Cardiac atrium fibroblast (primary cell): ENCODE measurements around the gene GIGYF1. TPM values are rescaled to one million over a fixed set of nuclear protein-coding genes. Genes with fewer than 3 reads are reported as not detected.

Experiments
- total RNA-seq: library from RNA; depleted of rRNA; stranded (reverse); fragments of >200 nt; gene quantifications from 2 replicates; pipeline ENCODE4 v1.2.3, GENCODE V29; 2015

Gene GIGYF1
- total RNA-seq = 11.0 and 15.0 TPM in 2 replicates

GRCh38 chr7:100694098-100694745 lies at the start of gene GIGYF1:
Gene GIGYF1 (minus strand): TSS chr7:100694250. CDS start chr7:100688238, 6,012 bp downstream.

GRCh38 chr7:100720279-100720670 lies 26.2 kb upstream of the GIGYF1 start, which contains the start of gene EPO:
Gene EPO (plus strand): TSS chr7:100720468. CDS start chr7:100720981, 513 bp downstream.

GRCh38 chr7:100705753-100706671 lies 12.0 kb upstream of the GIGYF1 start, which contains the start of gene POP7:
Gene POP7 (plus strand): TSS chr7:100706121. CDS start chr7:100706831, 710 bp downstream.

GRCh38 chr7:100673302-100673941 lies 20.6 kb downstream of the GIGYF1 start, which contains the start of gene GNB2:
Gene GNB2 (plus strand): TSS chr7:100673740. CDS start chr7:100676266, 2,526 bp downstream.

DNA sequence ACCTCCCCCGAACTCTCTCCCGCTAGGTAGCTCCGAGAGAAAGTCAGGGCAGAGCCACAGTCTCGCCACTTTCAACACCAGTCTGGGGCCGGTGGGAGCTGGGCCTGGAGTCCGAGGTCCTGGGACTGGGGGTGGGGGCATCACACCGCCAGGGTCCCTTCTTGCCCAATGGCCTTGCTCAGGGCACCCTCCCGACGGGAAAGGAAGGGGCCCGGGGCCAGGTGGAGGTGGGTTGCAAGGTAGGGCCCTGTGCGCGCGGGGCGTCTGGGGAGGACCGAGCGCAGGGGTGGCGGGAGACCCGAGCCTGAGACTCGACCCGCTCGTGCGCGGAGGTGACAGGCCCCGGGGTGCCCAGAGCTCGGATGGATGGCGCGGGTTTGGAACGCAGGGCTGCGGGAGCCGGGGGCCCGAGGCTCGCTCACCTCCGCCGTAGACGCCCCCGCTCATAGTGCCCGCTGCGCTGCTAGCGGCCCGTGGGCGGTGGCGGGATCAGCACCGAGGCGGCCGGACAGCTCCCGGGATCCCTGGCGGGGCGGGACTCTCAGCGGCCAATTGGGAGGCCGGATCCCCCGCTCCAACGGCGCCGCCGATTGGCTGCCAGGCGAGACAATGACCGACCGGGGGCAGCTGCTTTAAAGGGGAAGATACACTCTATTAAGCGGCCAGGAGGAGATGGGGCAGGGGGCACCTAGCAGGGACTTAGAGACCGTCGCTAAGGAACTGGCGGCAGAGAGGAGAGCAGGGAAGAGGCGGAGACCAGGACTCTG lies 38.0 kb downstream of the GIGYF1 start, which contains the start of gene ACTL6B:
Gene ACTL6B, minus strand, starts transcription at position 541 of the 767 bp plus-strand sequence. Its CDS starts 94 bp downstream, at position 447.

GRCh38 chr7:100641463-100641859 lies 52.6 kb downstream of the GIGYF1 start, which contains the start of gene TFR2:
Gene TFR2 (minus strand): TSS chr7:100641552. CDS start chr7:100641509, 43 bp downstream.

Other genes starting within 250 kb of the GIGYF1 start
- 1.5 TPM in 1 of 2 replicates, not detected in the other for gene SPACDR, start 230.0 kb downstream of the GIGYF1 start, total RNA-seq
- gene TSC22D4, start 215.0 kb downstream of the GIGYF1 start, total RNA-seq = 53.6 and 78.3 TPM in 2 replicates
- 2.4 and 7.0 TPM in 2 replicates for gene NYAP1, start 210.3 kb downstream of the GIGYF1 start, total RNA-seq
- gene AGFG2, start 155.0 kb downstream of the GIGYF1 start, total RNA-seq = 24.3 and 43.0 TPM in 2 replicates
- gene SAP25, start 120.3 kb downstream of the GIGYF1 start, total RNA-seq = not detected in 2 replicates
- 35.0 and 56.3 TPM in 2 replicates for gene LRCH4, start 108.1 kb downstream of the GIGYF1 start, total RNA-seq
- gene FBXO24, start 107.9 kb downstream of the GIGYF1 start, total RNA-seq = 0.65 and 3.1 TPM in 2 replicates
- gene PCOLCE, start 91.9 kb downstream of the GIGYF1 start, total RNA-seq = 131 and 244 TPM in 2 replicates
- 12.8 and 30.7 TPM in 2 replicates for gene MOSPD3, start 81.7 kb downstream of the GIGYF1 start, total RNA-seq
- gene TFR2, start 52.7 kb downstream of the GIGYF1 start, total RNA-seq = 2.9 and 4.5 TPM in 2 replicates
- gene ACTL6B, start 37.8 kb downstream of the GIGYF1 start, total RNA-seq = not detected in 2 replicates
- 215 and 238 TPM in 2 replicates for gene GNB2, start 20.5 kb downstream of the GIGYF1 start, total RNA-seq
- 21.5 and 28.7 TPM in 2 replicates for gene POP7, start 11.9 kb upstream of the GIGYF1 start, total RNA-seq
- not detected in 2 replicates for gene EPO, start 26.2 kb upstream of the GIGYF1 start, total RNA-seq
- gene ZAN, start 39.3 kb upstream of the GIGYF1 start, total RNA-seq = not detected in 2 replicates
- gene EPHB4, start 133.3 kb upstream of the GIGYF1 start, total RNA-seq = 44.4 and 46.8 TPM in 2 replicates
- gene SLC12A9, start 158.5 kb upstream of the GIGYF1 start, total RNA-seq = 13.4 and 16.2 TPM in 2 replicates
- gene TRIP6, start 173.1 kb upstream of the GIGYF1 start, total RNA-seq = 88.0 and 92.2 TPM in 2 replicates
- gene SRRT, start 180.9 kb upstream of the GIGYF1 start, total RNA-seq = 43.1 and 52.2 TPM in 2 replicates
- gene UFSP1, start 195.5 kb upstream of the GIGYF1 start, total RNA-seq = 0.49 and 6.0 TPM in 2 replicates
- gene ACHE, start 201.6 kb upstream of the GIGYF1 start, total RNA-seq = 0.16 TPM in 1 of 2 replicates, not detected in the other